PC-9 (cell line): ENCODE measurements around the gene PDHB. TPM values are rescaled to one million over a fixed set of nuclear protein-coding genes. Genes with fewer than 3 reads are reported as not detected.

Source experiments
- BruUV-seq: library from RNA; stranded (reverse); fragments of 400-500 nt; replicated peaks from 2 replicates; lab custom pipeline; 2021; lab: Mats Ljungman, UMichigan
- CTCF ChIA-PET: fragments of 300-600 bp; sonication (Branson Sonifier 250); formaldehyde crosslinking; loops from one replicate; lab custom pipeline; 2022; ENCODE audit warnings: antibody characterized with exemption; lab: Charles Lee
- POLR2A ChIA-PET: fragments of 300-600 bp; sonication (Branson Sonifier 250); formaldehyde crosslinking; loops from one replicate; lab custom pipeline; 2022; ENCODE audit warnings: antibody characterized with exemption; ENCODE audit not compliant: unreplicated experiment; lab: Charles Lee
- DNase-seq, 2 experiments: peaks; one replicate each; pipeline versions ENCODE4 v3.0.0 to v3.0.0-alpha.2; 2015 to 2022; ENCODE audit warnings: mixed read lengths in 1 of 2
- H2AFZ ChIP-seq: fragments of 200-600 bp; sonication (generic); 2 replicates; pipeline ENCODE4 v1.8.1; 2017; ENCODE audit warnings: antibody characterized with exemption
- H3F3A ChIP-seq: fragments of 200-600 bp; sonication (generic); 2 replicates; pipeline ENCODE4 v1.8.1; 2017; ENCODE audit warnings: antibody characterized with exemption, mild to moderate bottlenecking, low read depth; ENCODE audit not compliant: insufficient read depth
- H3K27ac ChIP-seq: fragments of 200-600 bp; sonication (generic); 2 replicates; pipeline ENCODE4 v1.6.1; 2016; ENCODE audit warnings: mixed run types
- H3K27me3 ChIP-seq: fragments of 200-600 bp; sonication (generic); 2 replicates; pipeline ENCODE4 v1.6.1; 2016; ENCODE audit warnings: low read depth, mixed run types; ENCODE audit not compliant: insufficient read depth
- H3K36me3 ChIP-seq: fragments of 200-600 bp; sonication (generic); 2 replicates; pipeline ENCODE4 v1.6.1; 2016; ENCODE audit warnings: low read depth, mixed run types
- H3K4me1 ChIP-seq: fragments of 200-600 bp; sonication (generic); replicated peaks from 2 replicates; pipeline ENCODE4 v1.6.1; 2016; ENCODE audit warnings: mixed run types; ENCODE audit not compliant: insufficient read depth
- H3K4me2 ChIP-seq: fragments of 200-600 bp; sonication (generic); 2 replicates; pipeline ENCODE4 v1.6.1; 2017; ENCODE audit warnings: mixed run types
- H3K4me3 ChIP-seq: fragments of 200-600 bp; sonication (generic); 2 replicates; pipeline ENCODE4 v1.6.1; 2016; ENCODE audit warnings: mixed run types
- H3K79me2 ChIP-seq: fragments of 200-600 bp; sonication (generic); 2 replicates; pipeline ENCODE4 v1.6.1; 2017; ENCODE audit warnings: low read depth, mixed run types
- H3K9me2 ChIP-seq: fragments of 200-600 bp; sonication (generic); 2 replicates; pipeline ENCODE4 v1.8.1; 2017; ENCODE audit warnings: mild to moderate bottlenecking; ENCODE audit not compliant: insufficient read depth
- H3K9me3 ChIP-seq: fragments of 200-600 bp; sonication (generic); 2 replicates; pipeline ENCODE4 v1.8.1; 2016; ENCODE audit warnings: low read depth; ENCODE audit not compliant: insufficient read depth
- H4K20me1 ChIP-seq: fragments of 200-600 bp; sonication (generic); 2 replicates; pipeline ENCODE4 v1.8.1; 2017; ENCODE audit not compliant: insufficient read depth
- CTCF ChIP-seq: fragments of 200-600 bp; sonication (generic); conservative IDR thresholded peaks from 2 replicates; pipeline ENCODE4 v1.6.1; 2017; ENCODE audit warnings: mixed run types, antibody characterized with exemption, mild to moderate bottlenecking, moderate library complexity
- EZH2 ChIP-seq: fragments of 200-600 bp; sonication (generic); IDR thresholded peaks from 2 replicates; pipeline ENCODE4 v1.8.0; 2017; ENCODE audit warnings: antibody characterized with exemption, low read depth
- intact Hi-C: fragments of 100-400 bp; cut with micrococcal nuclease; formaldehyde crosslinking; loops from one replicate; pipeline ENCODE4 v1.10.0; 2022; ENCODE audit not compliant: unreplicated experiment
- total RNA-seq: library from RNA; stranded (reverse); gene quantifications from 2 replicates; pipeline ENCODE4 v1.2.3, GENCODE V29; 2021

Gene PDHB
- total RNA-seq, 1 experiment from 2014 or later, result 69.8 TPM

GRCh38 chr3:58470363-58471024 lies 36.9 kb upstream of the PDHB start:
- intact Hi-C loops, result loop anchor here (1.0 to 5.0 kb wide), 4 partner anchors 21 to 163 kb away; partner anchors contain the start of genes HTD2, PDHB and RPP14
- ChIA-PET CTCF (no interaction called here), POLR2A (no interaction called here)
- H3K9me3 ChIP-seq, result no peaks in the 10 kb centered on the region
- no peak overlapping the region for H2AFZ ChIP-seq
- H3K27ac ChIP-seq, result peak overlapping the region; percentile 83
- no TSS peak for BruUV-seq
- H3K79me2 ChIP-seq, result no peaks in the 10 kb centered on the region
- no peak for DNase-seq
- no peaks in the 10 kb centered on the region for H4K20me1 ChIP-seq
- no peaks in the 10 kb centered on the region for H3K36me3 ChIP-seq
- no peaks in the 10 kb centered on the region for H3K9me2 ChIP-seq
- H3K4me3 ChIP-seq, result peak overlapping the region; percentile 6; the same call in 1 of the 2 replicates
- H3K27me3 ChIP-seq, result no peaks in the 10 kb centered on the region
- peaks cover 80% of the 10 kb centered on the region for H3K4me1 ChIP-seq
- H3F3A ChIP-seq, result peaks cover 46% of the 10 kb centered on the region
- peak overlapping the region; percentile 64 for H3K4me2 ChIP-seq
- TF ChIP-seq EZH2, result no peak
- no peak for TF ChIP-seq CTCF

- CTCF ChIA-PET, result interaction anchor here (0.7 kb wide), 1 partner anchor 18 kb away, joined by 4 read pairs; no protein-coding TSS in a partner anchor
Measured at GRCh38 chr3:58469096-58469495, 35.5 kb upstream of the PDHB start.

More at GRCh38 chr3:58469096-58469495, 35.5 kb upstream of the PDHB start:
- H3K36me3 ChIP-seq, result no peaks in the 10 kb centered on the region
- peaks cover 70% of the 10 kb centered on the region for H3K4me1 ChIP-seq
- no peak for DNase-seq
- POLR2A ChIA-PET, result interaction anchor here (0.6 kb wide), 1 partner anchor 138 kb away, joined by 4 read pairs; no protein-coding TSS in a partner anchor
- peaks cover 46% of the 10 kb centered on the region for H3F3A ChIP-seq
- no peaks in the 10 kb centered on the region for H3K9me3 ChIP-seq
- intact Hi-C loops, result no loop called here
- TF ChIP-seq EZH2 (no peak), CTCF (no peak)
- 0 out of 2 replicates have a peak overlapping the region, but pooled peaks have one; percentile 1 for H3K4me2 ChIP-seq
- no peaks in the 10 kb centered on the region for H3K79me2 ChIP-seq
- H3K9me2 ChIP-seq, result no peaks in the 10 kb centered on the region
- BruUV-seq, result no TSS peak
- H3K4me3 ChIP-seq, result no peak overlapping the region
- H3K27me3 ChIP-seq, result no peaks in the 10 kb centered on the region
- no peaks in the 10 kb centered on the region for H4K20me1 ChIP-seq
- no peak overlapping the region for H2AFZ ChIP-seq
- no peak overlapping the region for H3K27ac ChIP-seq
